Body of pancreas (tissue), 4 donors: ENCODE data around the gene MELTF.

Experiments used
- POLR2A ChIP-seq, 3 donors: fragments of 450-650 bp; IDR thresholded peaks; one replicate each; pipeline ENCODE4 v1.6.1; 2016; ENCODE audit warnings: antibody characterized with exemption in 3 of 3, mild to moderate bottlenecking in 2 of 3
- TF ChIP-seq, protein P1 (sequence below), 7 experiments: fragments of 450-650 bp in 4 of 7; fragments of 200-600 bp in 3 of 7; sonication (generic) in 3 of 7; IDR thresholded peaks; one replicate each; pipeline ENCODE4 v1.5.1; 2016 to 2019; ENCODE audit warnings: antibody characterized with exemption in 7 of 7

DNA sequence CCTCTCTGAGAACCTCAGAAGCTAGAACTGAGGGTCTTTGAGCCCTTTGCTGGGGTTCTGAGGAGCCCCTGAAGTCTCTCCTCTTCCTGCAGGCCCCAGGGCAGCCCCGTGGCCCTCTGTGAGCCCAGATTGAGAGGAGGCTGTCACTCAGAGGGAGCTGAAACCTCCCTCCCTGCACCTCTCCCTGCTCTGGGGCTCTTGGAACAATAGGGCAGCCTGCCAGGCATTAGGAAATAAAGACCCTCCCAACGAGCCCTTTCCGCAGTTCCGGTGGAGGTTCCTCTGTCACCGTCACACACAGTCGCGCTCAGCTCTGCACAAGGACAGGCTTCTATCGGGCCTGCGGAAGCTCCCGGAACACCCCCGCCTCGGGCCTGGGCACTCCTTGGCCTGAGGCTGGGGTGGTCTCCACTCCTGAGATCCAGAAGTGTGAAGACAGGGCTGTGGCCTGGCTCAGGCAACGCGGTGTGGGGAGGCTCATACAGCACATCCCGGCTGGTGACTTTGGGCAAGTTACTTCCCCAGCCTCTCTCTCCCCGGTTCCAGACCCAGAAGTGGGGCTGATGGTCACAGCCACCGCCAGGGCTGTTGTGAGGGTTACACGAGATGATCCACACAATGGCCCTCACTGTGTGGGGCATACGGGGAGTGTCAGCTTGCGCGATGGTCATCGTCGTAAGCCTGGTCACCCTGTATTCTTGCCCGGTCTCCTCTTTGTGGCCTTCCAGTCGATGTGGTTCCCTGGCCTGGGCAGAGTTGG is 17.7 kb downstream of the MELTF start:
- TF ChIP-seq, protein P1, sequence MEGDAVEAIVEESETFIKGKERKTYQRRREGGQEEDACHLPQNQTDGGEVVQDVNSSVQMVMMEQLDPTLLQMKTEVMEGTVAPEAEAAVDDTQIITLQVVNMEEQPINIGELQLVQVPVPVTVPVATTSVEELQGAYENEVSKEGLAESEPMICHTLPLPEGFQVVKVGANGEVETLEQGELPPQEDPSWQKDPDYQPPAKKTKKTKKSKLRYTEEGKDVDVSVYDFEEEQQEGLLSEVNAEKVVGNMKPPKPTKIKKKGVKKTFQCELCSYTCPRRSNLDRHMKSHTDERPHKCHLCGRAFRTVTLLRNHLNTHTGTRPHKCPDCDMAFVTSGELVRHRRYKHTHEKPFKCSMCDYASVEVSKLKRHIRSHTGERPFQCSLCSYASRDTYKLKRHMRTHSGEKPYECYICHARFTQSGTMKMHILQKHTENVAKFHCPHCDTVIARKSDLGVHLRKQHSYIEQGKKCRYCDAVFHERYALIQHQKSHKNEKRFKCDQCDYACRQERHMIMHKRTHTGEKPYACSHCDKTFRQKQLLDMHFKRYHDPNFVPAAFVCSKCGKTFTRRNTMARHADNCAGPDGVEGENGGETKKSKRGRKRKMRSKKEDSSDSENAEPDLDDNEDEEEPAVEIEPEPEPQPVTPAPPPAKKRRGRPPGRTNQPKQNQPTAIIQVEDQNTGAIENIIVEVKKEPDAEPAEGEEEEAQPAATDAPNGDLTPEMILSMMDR (IDR thresholded peaks at IDR 0.05), result no peak
- no peak for TF ChIP-seq POLR2A (IDR thresholded peaks at IDR 0.05)
